Brain microvascular endothelial cell (primary cell): ENCODE data around the gene NEDD4.

ENCODE experiments used
- DNase-seq: peaks from one replicate; pipeline ENCODE4 v3.0.0-alpha.2; 2020
- H3K27ac ChIP-seq: fragments of 250-450 bp; sonication (Bioruptor Pico); 2 replicates; pipeline ENCODE4 v1.5.1; 2020; ENCODE audit warnings: mild to moderate bottlenecking, moderate library complexity
- H3K27me3 ChIP-seq: fragments of 250-450 bp; sonication (Bioruptor Pico); replicated peaks from 2 replicates; pipeline ENCODE4 v1.5.1; 2020; ENCODE audit warnings: mild to moderate bottlenecking
- H3K36me3 ChIP-seq: fragments of 250-450 bp; sonication (Bioruptor Pico); replicated peaks from 2 replicates; pipeline ENCODE4 v1.5.1; 2020; ENCODE audit warnings: mild to moderate bottlenecking
- H3K4me3 ChIP-seq: 2 replicates; pipeline ENCODE4 v1.5.1; 2011; ENCODE audit warnings: low read depth, mild to moderate bottlenecking, control low read depth, low read length, moderate library complexity
- in situ Hi-C: cut with HindIII; loops from 2 replicates; pipeline ENCODE4 v1.10.0; 2017; ENCODE audit warnings: low sequenced_read_pairs, low pct_ligation_motif_present
- TF ChIP-seq, protein P1 (sequence below): IDR thresholded peaks from 2 replicates; pipeline ENCODE4 v1.5.1; 2011; ENCODE audit warnings: low read depth, mild to moderate bottlenecking, moderate library complexity, low read length, control low read depth, inconsistent platforms; ENCODE audit errors: missing control alignments

The NEDD4 gene

DNA sequence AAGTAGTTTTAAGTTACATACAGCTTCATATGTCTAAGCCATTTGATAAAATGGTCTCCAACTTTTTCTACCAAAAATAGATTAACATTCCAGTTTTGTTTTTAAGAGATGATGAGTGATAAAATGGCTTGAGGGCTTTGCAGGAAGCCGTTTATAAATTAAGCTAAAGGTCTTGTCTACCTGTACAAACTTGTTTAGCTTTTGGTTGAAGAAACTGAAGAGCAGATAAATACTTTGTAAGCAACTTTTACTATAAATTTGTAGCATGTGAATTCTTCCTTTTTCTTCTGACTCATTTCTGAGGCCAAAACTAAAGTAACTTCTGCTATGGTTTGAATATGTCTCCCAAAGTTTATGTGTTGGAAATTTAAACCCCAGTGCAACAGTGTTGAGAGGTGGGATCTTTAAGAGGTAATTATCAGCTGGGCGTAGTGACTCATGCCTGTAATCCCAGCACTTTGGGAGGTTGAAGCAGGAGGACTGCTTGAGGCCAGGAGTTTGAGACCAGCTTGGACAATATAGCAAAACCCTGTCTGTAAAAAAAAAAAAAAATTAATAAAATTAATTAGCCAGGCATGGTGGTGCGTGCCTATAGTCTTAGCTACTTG is 8.2 kb upstream of the NEDD4 start:
- H3K27me3 ChIP-seq, result no peaks in the 10 kb centered on the region
- DNase-seq, result no peak
- TF ChIP-seq, protein P1, sequence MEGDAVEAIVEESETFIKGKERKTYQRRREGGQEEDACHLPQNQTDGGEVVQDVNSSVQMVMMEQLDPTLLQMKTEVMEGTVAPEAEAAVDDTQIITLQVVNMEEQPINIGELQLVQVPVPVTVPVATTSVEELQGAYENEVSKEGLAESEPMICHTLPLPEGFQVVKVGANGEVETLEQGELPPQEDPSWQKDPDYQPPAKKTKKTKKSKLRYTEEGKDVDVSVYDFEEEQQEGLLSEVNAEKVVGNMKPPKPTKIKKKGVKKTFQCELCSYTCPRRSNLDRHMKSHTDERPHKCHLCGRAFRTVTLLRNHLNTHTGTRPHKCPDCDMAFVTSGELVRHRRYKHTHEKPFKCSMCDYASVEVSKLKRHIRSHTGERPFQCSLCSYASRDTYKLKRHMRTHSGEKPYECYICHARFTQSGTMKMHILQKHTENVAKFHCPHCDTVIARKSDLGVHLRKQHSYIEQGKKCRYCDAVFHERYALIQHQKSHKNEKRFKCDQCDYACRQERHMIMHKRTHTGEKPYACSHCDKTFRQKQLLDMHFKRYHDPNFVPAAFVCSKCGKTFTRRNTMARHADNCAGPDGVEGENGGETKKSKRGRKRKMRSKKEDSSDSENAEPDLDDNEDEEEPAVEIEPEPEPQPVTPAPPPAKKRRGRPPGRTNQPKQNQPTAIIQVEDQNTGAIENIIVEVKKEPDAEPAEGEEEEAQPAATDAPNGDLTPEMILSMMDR, result no peak

DNA sequence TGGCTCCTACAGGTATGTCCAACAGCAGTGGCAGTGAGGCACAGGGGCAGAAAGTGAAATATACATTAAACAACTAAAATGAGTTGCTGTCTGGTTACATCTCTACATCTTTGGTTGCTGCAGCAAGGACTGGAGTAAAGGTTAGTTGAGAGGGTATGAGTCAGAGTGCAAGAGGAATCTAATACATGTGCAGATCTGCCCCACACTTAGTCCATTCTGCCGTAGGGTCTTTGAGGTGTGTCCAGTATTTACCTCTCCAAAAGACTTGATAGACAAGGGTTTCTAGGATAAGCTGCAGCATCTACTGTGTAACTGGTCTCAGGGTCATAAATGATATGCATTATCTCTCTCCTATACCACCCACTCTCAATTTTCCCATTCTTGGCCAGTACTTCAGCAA is 6.2 kb upstream of the NEDD4 start:
- DNase-seq, result no peak
- in situ Hi-C loops, result no loop called here
- TF ChIP-seq, protein P1, result no peak
- no peaks in the 10 kb centered on the region for H3K36me3 ChIP-seq
- H3K4me3 ChIP-seq, result no peak overlapping the region
- no peaks in the 10 kb centered on the region for H3K27me3 ChIP-seq
- H3K27ac ChIP-seq, result no peak overlapping the region

More for the DNA sequence above, 8.2 kb upstream of the NEDD4 start:
- H3K27ac ChIP-seq, result no peak overlapping the region
- H3K36me3 ChIP-seq, result no peaks in the 10 kb centered on the region
- H3K4me3 ChIP-seq, result no peak overlapping the region
- in situ Hi-C loops, result no loop called here

DNA sequence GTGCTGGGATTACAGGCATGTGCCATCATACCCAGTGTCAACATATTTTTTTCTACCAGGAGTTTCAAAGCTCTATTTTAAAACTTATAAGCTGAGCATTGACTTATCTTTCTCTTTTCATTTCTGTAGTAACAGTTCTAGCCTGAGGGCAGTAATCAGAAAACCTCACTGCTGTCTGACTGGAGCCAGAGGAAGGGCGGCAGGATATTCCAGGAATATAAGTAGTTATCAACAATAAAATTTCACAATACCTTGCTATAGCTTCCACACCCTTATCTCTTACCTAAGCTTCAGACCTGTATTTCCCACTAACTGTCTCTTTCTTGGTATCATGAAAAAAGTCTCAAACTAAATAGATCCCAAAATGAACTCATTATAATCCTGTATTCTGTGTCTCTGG is 5.1 kb upstream of the NEDD4 start:
- no peak for DNase-seq
- Histone ChIP-seq H3K27ac (no peak overlapping the region), H3K4me3 (no peak overlapping the region), H3K36me3 (no peaks in the 10 kb centered on the region), H3K27me3 (no peaks in the 10 kb centered on the region)
- TF ChIP-seq, protein P1, result no peak
- in situ Hi-C loops, result no loop called here

DNA sequence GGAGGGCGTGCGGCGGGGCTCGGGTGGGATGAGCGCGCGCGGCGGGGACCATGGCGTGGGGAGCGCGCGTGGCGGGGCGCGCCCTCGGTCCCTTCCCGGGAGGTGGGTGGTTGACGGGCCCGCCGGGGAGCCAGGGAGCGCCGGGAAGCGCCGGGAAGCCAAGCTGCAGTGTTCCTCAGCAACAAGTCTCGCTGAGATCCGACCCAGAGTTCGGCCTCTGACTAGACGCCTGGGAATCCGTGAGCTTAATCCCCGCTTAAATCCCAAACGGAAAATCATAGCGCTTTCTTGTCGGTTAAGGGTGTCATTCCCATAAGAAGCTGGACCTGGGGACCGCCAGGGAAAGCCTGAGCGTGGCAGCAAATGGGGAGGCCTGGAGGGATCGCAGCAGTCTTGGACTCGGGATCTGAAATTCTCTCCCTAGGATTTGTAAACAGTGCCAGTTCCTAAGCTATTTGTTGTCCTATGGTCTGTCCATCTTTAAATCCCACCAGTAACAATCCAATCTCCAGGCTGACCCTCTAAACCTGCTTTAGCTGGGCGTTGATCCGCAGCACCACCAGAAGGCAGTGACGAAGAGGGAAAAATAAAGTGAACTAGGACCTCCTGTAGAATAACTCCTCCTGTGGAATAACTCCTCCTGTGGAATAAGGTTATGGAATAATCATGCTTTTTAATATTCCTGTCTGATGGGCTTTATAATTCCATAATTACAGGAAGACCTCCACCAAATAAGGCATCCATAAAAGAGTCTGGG is 570 bp upstream of the NEDD4 start:
- peak overlapping the region; percentile 22 for H3K27ac ChIP-seq
- in situ Hi-C loops, result no loop called here
- TF ChIP-seq, protein P1, result peak; percentile 32
- peak; percentile 41 for DNase-seq
- H3K4me3 ChIP-seq, result peak overlapping the region; percentile 82
- no peaks in the 10 kb centered on the region for H3K27me3 ChIP-seq
- H3K36me3 ChIP-seq, result no peaks in the 10 kb centered on the region

DNA sequence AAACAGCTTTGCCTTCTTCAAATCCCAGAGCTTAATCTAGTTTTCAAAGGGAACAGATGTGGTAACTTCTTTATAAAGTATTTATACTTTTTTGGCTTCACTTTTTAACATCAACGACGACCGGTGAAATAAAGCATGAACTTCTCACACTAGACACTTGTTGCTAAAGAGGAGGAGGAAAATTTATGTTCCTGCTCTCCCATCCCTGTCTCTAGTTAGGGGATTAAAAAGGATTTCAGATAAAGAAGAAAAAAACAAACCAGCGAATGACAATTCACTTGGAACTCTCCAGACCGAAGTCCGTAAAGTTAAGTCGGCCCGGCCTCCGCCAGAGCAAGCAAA is 672 bp downstream of the NEDD4 start:
- Histone ChIP-seq H3K4me3 (peak overlapping the region; percentile 82), H3K27me3 (no peaks in the 10 kb centered on the region), H3K36me3 (no peaks in the 10 kb centered on the region), H3K27ac (peak overlapping the region; percentile 74)
- no peak for DNase-seq
- TF ChIP-seq, protein P1, result no peak
- in situ Hi-C loops, result no loop called here
